T47D (cell line): ENCODE data around the gene CRX.
"Not testable (repeated sequence)": the region's sequence is repeated elsewhere in the genome, so short reads cannot be mapped to it uniquely, and the experiment has no call there.

Experiments
- DNase-seq, 2 experiments: peaks; one replicate each; pipeline versions ENCODE4 v3.0.0 to v3.0.0-alpha.2; 2011 to 2012; ENCODE audit warnings: low read depth in 1 of 2, low spot score in 1 of 2
- JUND ChIP-seq: IDR thresholded peaks from 2 replicates; pipeline ENCODE4 v1.6.1; 2012; ENCODE audit warnings: low read depth
- in situ Hi-C: cut with HindIII; loops from 2 replicates; pipeline ENCODE4 v1.10.0; 2016; ENCODE audit warnings: low sequenced_read_pairs, low pct_unique_long_range_greater_than_20kb

The CRX gene

DNA sequence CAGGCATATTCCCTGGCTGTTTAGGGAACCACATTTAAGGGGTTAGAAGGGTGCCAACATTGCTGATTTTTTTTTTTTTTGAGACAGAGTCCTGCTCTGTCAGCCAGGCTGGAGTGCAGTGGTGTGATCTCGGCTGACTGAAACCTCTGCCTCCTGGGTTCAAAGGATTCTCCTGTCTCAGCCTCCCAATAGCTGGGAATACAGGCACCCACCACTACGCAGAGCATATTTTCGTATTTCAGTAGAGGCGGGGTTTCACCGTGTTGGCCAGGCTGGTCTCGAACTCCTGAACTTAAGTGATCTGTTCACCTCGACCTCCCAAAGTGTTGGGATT lies 7.8 kb upstream of the CRX start:
- in situ Hi-C loops, result no loop called here
- no peak for TF ChIP-seq JUND
- no peak for DNase-seq

DNA sequence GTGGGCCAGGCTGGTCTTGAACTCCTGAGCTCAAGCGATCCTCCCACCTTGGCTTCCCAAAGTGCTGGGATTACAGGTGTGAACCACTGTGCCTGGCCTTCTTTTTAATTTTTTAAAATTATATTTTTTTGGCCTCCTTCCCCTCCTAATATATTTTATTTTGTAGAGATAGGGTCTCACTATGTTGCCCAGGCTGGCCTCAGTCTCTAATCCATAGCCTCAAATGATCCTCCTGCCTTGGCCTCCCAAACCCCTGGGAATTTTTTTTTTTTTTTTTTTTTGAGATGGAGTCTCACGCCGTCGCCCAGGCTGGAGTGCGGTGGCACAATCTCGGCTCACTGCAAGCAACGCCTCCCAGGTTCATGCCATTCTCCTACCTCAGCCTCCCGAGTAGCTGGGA lies 5.5 kb upstream of the CRX start:
- in situ Hi-C loops, DNase-seq: not testable (repeated sequence)

DNA sequence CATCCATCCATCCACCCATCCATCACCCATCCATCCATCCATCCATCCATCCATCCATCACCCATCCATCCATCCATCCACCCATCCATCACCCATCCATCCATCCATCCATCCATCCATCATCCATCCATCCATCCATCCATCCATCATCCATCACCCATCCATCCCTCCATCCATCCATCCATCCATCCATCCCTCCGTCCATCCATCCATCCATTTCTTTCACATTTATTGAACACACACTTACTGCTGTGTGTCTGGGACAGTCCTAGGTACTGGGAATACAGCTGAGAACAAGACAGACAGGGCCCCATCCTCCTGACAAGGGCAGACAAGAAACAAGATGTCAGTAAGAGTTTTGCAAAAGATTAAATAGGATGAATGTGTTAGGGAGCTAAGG lies 3.5 kb upstream of the CRX start:
- in situ Hi-C loops, result not testable (repeated sequence)

DNA sequence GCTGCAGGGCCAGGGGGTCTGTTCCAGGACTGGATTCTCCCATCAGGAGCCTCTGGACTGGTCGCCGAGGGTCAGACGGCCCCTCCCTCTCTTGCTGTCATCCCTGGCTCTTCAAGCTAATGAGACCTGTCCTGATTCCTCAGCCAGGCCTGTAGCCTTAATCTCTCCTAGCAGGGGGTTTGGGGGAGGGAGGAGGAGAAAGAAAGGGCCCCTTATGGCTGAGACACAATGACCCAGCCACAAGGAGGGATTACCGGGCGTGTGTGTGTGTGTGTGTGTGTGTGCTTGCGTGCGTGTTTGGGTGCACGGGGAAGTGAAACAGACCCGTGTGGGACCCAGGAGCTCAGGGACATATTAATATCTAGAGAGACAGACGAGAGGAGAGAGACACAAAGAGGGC lies 1.9 kb upstream of the CRX start:
- DNase-seq, result no peak
- in situ Hi-C loops, result no loop called here
- no peak for TF ChIP-seq JUND

More for the DNA sequence above, 3.5 kb upstream of the CRX start:
- DNase-seq, result not testable (repeated sequence)

DNA sequence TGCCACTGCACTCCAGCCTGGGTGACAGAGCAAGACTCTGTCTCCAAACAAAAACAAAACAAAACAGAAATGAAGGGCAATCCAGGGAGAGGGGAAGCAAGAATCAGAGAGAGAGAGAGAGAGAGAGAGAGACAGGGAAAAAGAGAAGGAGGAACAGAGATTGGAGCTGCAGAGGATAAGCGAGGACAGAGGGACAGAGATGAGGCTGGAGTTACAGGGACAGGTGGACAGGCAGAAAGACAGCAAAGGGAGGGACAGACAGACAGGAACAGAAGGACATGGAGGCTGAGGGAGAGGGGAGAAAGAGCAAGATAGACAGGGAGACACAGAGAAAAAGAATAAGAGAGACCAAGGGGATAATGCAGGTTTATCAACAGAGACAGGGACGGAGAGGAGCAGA lies 1.3 kb upstream of the CRX start:
- TF ChIP-seq JUND, result no peak
- no peak for DNase-seq

DNA sequence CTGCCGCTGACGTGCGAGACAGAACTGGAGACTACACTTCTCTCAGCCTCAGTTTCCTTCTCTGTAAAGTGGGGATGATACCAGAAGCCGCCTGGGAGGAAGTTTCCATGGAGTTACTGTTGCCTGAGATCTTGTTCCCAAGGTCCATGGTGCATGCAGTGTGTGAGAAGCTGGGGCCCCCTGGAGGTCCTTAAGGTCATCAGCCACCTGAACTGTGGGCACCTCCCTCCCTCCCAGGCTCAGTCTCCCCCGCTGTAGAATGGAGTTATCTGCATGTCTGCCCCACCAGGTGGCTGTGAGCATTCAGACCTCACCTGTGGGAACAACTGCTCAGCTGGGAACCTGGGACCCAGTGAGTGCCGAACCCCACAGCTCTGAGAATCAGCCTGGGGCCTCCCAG lies 2.7 kb downstream of the CRX start:
- in situ Hi-C loops, result no loop called here
- no peak for TF ChIP-seq JUND
- no peak for DNase-seq

More for the DNA sequence above, 1.3 kb upstream of the CRX start:
- in situ Hi-C loops, result no loop called here

DNA sequence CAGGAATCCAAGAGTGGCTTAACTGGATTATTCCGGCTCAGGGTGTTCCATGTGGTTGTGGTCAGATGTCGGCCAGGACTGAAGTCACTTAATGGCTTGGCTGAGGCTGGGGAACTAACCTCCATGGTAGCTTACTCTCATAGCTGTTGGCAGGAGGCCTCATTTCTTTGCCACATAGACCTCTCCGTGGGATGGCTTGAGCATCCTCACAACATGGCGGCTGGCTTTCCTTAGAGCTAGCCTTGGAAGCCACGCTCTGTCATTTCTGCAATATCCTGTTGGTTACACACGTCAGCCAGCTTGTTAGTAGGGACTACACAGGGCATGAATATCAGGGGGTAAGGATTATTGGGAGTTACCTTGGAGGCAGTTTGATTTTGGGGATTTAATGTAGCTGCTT lies 5.1 kb downstream of the CRX start:
- no peak for DNase-seq
- TF ChIP-seq JUND, result no peak
- in situ Hi-C loops, result no loop called here

DNA sequence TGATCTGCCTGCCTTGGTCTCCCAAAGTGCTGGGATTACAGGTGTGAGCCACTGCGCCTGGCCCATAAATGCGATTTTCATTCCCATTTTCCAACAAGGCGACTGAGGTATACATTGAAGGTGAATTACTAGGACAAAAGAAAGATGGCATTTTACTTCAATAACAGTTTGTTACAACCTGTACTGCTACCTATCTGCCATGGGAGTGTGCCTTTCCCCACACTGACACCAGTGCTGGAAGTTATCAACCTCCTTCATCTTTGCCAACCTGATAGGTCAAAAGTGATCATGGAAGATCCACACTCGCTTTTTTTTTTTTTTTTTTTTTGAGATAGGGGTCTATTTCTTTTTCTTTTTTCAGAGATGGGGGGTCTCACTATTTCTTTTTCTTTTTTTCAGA lies 11.0 kb downstream of the CRX start:
- in situ Hi-C loops, result no loop called here
- TF ChIP-seq JUND, result no peak

DNA sequence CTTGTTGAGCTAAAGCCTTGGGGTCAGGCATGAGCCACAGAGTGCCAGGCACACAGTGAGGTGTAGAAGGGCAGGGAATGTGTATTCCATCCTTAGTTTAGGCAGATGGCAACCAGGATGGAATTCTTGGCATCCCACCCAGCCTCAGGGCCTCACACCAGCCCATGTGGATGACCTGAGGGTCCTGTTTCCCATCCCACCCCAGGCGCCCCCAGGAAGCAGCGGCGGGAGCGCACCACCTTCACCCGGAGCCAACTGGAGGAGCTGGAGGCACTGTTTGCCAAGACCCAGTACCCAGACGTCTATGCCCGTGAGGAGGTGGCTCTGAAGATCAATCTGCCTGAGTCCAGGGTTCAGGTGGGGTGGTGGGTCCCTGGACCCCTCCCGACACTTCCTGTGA lies 14.3 kb downstream of the CRX start:
- in situ Hi-C loops, result no loop called here
- DNase-seq, result no peak
- TF ChIP-seq JUND, result no peak

More for the DNA sequence above, 11.0 kb downstream of the CRX start:
- DNase-seq, result no peak

DNA sequence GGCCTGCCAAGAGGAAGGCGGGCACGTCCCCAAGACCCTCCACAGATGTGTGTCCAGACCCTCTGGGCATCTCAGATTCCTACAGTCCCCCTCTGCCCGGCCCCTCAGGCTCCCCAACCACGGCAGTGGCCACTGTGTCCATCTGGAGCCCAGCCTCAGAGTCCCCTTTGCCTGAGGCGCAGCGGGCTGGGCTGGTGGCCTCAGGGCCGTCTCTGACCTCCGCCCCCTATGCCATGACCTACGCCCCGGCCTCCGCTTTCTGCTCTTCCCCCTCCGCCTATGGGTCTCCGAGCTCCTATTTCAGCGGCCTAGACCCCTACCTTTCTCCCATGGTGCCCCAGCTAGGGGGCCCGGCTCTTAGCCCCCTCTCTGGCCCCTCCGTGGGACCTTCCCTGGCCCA lies 17.7 kb downstream of the CRX start:
- no peak for DNase-seq
- in situ Hi-C loops, result no loop called here
- no peak for TF ChIP-seq JUND

DNA sequence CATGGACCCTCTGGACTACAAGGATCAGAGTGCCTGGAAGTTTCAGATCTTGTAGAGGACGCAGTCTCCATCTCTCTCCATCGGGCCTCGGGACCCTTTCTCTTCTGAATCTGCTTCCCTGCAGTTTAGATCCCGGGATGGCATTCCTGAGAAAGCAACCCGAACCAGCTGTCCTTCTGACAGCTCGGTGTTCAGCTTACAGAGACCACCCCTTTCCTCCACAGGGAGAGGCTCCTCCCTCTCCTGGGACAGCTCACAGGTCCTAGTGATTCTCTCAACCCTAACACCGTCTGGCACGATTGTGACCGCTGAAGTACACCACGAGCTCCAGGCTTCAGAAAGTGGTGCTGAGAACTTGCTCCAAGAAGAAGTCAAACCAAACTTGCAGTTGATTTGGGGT lies 18.2 kb downstream of the CRX start:
- in situ Hi-C loops, result no loop called here
- DNase-seq, result no peak
- no peak for TF ChIP-seq JUND

DNA sequence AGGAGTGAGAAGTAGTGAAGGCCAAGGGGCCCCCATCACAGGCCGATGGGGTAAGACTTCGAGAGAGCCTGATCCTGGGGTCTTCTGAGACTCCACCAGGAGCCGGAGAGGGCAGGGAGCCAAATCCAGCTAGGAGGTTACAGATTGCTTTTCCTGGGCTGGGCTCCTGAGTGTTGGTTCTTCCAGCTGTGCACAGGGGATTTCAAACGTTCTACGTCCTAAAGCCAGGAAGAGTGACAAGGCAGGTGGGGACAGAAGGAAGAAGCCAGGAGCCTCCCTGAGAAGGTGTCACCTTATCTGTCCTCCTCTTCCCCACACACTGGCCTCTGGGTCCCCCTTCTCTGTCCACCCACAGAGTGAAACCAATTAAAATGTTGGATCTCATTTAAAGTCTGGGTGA lies 21.2 kb downstream of the CRX start:
- no peak for TF ChIP-seq JUND
- no peak for DNase-seq
- in situ Hi-C loops, result no loop called here

DNA sequence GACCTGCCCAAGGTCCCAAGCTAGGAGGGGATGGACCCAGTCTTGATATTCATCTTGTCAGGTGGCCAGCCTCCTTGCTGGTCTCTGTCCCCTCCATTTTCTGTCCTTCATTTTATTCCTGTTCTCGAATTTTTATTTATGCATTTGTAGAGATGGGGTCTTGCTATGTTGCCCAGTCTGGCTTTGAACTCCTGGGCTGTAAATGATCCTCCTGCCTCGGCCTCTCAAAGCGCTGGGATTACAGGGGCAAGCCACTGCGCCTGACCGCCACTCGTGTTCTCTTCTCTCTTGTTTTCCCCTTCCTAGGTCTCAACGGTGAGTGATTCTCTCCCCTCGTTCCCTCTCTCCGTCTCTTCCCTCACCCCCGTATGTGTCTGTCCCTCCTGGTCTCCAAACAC lies 26.7 kb downstream of the CRX start:
- in situ Hi-C loops, result no loop called here
- TF ChIP-seq JUND, result no peak
- DNase-seq, result no peak

DNA sequence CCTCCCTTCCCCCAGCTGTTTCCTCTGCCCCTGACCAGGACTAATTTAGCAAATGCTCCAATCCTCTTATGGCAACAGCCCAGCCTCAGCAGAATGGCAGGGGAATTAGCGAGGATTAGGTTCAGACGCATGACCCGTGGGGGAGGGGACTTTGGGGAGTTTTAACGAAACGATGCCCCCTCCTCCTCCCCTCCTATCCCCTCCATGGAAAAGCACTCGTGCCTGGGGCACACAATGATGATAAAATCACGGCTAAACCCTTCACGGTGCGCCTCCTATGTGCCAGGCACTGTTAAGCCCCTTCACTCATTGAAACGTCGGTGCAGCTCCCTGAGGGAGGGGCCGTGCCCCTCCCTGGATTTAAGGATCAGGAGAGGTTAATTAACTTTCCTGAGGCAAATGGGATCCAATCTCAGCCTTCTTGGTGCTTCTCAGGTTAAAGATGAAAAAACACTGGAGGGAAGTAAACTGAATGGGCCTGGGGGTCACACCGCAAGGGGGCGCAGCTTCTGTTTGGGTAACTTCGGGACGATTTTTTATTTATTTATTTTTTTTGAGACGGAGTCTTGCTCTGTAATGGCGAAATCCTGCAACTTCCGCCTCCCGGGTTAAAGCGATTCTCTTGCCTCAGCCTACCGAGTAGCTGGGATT lies 27.2 kb downstream of the CRX start:
- TF ChIP-seq JUND, result no peak
- DNase-seq, result peak in 1 of 2 experiments; percentile 35
- in situ Hi-C loops, result no loop called here
